Left colon (tissue), 2 donors: Measurements from ENCODE around the gene TMEM143. TPM values are rescaled to one million over a fixed set of nuclear protein-coding genes. Genes with fewer than 3 reads are reported as not detected.
A peak's percentile ranks its signal among the peaks of the same experiment; 100 is the strongest.

ENCODE experiments used
- ATAC-seq: fragments of 200-7000 bp; cut with Tn5 transposase; one replicate; pipeline ENCODE4 v1.9.1; 2020; ENCODE audit warnings: mild to moderate bottlenecking, moderate library complexity
- DNase-seq, 2 donors: peaks; one replicate each; pipeline ENCODE4 v3.0.0-alpha.2; 2020
- intact Hi-C, 2 donors: fragments of 100-400 bp; cut with DNase I in 1 of 2; cut with micrococcal nuclease in 1 of 2; formaldehyde crosslinking; loops; one replicate each; pipeline versions ENCODE4 v1.11.2 to v1.14.0; 2022; cut with DNase I, micrococcal nuclease
- total RNA-seq, 2 donors: library from RNA; stranded (reverse); fragmentation: NEBNext Ultra II Directional; extraction: Animal tissue kit (Norgen Biotek cat#: 25700); gene quantifications; one replicate each; pipeline ENCODE4 v1.2.1, GENCODE V29; 2021
- donor health status: DM: no; HTN: no; CAD: no.
- donor health status: DM: yes; HTN: yes; CAD: no.

Gene TMEM143
- total RNA-seq, 2 donors from 2014 or later, result 12.5 to 18.4 TPM

DNA sequence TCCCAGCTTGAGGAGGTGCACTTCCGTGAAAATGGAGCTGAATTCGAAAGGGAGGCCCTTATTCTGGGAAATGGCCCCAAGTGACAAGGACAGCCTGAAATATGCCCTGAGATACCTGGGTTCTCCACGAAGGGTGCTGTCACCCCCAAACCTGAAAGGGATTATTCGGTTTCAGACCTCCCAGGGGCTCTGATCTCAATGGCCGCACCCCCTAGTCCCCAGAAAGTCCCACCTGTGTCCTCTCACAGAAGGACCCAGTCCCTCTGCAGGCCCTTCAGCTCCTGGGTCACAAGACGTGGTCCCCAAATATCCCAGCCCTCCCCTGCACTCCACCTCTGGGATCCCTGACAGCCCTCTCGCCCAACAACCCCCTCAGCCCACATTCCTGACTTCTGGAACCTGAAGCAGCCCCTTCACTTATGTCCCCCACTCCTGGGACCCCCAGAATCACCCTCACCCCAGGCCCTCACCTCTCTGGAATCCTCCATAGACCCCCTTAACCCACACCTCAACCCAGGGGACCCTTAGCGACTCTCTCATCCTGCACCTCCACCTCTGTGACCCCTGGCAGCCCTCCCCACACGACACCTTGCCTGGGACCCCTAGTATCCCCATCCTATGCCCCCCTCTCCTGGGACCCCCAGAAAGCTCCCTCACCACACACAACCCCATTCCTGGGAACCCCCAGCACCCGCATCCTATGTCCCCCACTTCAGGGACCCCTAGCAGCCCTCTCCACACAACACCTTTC lies 1.0 kb upstream of the TMEM143 start:
- intact Hi-C loops, result no loop called here
- ATAC-seq, result no peak
- DNase-seq, result peak in 1 of 2 donors; percentile 45

DNA sequence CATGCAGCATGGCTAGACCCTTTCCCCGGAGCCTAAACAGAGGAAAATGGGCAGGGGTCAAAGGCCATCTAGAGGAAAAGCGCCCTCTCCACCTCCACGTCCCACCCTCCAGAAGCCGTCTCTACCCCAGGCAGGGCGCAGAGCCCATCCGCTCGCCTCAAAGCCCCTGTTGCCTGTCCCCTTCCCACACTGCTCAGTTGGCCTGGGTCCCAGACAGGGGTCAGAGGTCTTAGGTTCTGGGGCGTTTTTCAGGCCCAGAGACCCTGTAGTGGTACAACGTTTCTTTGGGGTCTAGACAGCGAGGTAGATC lies 285 bp downstream of the TMEM143 start:
- DNase-seq (peak in 1 of 2 donors; percentile 68), ATAC-seq (peak; percentile 28)
- intact Hi-C loops, result no loop called here

DNA sequence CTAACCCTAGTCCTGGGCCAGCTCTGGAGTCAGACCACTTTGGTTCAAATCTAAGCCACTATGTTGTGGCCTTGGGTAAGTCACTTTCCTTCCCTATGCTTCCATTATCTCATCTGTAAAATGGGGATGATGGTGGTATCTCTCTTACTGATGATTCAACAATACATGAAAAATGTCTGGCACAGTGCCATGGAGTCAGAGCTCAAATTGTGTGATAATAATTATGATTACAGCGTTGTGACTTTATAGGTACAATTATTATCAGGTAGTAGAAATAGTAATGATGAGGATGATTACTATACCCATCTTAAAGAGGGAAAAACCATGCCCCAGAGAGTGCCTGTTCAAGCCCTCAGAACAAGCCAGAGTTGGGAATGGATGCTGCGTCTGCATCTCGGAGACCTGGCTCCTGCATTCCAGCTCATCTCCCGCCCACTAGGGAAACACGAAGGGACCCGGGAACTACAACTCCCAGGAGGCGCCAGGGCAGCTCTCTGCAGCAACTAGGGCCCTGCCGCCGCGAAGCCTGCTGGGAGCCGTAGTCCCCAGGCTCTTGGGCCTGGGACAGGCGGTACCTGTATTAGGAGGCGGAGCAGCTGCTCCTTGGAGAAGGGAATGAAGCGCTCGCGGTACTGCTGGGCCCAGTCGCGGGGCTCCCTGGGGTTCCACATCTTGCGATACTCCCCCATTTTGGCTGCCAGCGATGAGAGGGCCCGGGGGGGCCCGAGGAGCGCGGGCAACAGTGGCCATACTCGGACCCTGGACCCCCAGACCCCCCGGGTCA lies 832 bp downstream of the TMEM143 start:
- intact Hi-C loops, result no loop called here
- DNase-seq (peak; percentile 96 to 98), ATAC-seq (peak; percentile 81)

DNA sequence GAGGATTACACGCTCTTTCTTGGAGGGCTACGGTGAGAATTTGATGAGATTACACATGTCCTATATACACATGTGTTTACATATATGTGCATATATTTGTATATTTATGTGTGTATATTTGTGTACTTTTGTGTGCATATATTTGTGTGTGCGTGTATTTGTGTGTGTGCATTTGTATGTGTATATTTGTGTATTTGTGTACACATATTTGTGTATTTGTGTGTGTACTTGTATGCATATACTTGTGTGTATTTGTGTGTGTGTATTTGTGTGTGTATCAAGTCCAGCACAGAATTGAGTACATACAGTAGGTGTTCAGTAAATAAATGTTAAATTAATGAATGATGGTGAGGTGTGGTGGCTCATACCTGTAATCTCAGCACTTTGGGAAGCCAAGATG lies 1.8 kb downstream of the TMEM143 start:
- intact Hi-C loops, result no loop called here
- ATAC-seq, result no peak
- no peak for DNase-seq

- DNase-seq (no peak), ATAC-seq (no peak)
- intact Hi-C loops, result no loop called here
These were observed 4.6 kb downstream of the TMEM143 start for GRCh38 chr19:48359123-48359522.

DNA sequence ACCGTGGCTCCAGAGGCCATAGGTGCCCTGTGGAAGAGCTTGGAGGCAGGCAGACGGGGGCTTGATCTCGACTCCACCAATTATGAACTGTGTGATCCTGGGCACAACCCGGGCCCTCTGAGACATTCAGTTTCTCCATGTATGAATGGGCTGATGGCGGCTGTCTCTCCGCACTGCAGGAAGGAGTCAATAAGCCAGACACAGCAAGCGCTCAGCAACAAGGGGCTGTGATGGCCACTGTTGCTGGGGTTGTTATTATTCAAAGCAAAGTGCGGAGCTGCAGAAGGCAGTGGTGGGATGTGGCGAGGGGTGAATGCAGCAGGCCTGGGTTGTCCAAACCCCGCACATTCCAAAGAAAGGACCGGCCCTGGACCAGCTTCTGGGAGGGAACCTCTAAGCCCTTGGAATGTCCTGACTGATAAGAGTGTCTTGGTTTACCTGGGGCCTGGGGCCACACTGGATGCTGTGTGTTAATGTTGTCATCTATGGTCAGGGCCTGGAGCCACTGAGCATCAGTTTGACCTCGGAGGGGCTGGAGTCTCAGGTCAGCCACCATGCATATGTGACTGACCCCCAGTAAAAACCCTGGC lies 8.3 kb downstream of the TMEM143 start:
- intact Hi-C loops, result no loop called here
- no peak for ATAC-seq

DNA sequence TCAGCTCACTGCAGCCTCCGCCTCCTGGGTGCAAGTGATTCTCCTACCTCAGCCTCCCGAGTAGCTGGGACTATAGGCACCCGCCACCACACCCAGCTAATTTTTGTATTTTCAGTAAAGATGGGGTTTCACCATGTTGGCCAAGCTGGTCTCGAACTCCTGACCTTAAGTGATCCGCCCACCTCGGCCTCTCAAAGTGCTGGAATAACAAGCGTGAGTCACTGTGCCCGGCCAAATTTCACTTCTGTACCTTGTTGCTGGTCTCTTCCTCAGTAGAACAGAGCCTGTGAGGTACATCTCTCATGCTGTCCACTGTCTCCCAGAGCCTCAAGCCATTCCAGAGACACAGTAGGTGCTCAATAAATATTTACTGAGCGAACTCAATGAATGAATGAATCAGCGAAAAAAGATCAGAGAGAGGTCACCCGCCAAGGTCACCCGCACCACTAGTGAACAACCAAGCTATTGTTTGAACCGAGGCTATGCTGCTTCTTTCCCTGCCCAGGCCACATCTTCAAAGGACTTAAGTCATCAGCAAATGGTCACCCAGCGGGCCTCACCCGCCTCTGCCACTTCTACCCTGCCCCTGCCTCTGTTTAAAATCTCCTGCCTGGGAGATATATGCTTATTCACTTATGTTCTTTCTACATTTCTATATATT lies 9.3 kb downstream of the TMEM143 start:
- DNase-seq (no peak), ATAC-seq (no peak)

More for the DNA sequence above, 8.3 kb downstream of the TMEM143 start:
- DNase-seq, result no peak

DNA sequence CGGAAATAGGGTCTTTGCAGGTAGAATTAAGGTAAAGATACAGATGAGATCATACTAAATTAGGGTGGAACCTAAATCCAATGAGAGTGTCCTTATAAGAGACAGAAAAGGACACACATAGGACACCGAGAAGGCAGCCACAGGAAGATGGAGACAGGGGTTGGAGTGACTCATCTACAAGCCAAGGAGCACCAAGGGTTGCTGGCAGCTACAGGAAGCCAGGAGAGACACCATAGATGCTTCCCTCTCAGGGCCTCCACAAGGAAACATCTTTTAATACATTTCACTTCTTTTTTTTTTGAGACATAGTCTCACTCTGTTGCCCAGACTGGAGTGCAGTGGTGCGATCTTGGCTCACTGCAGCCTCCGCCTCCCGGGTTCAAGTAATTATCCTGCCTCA lies 10.1 kb downstream of the TMEM143 start:
- intact Hi-C loops, result no loop called here
- DNase-seq (no peak), ATAC-seq (no peak)

More for the DNA sequence above, 9.3 kb downstream of the TMEM143 start:
- intact Hi-C loops, result no loop called here

GRCh38 chr19:48351341-48351752 lies 12.4 kb downstream of the TMEM143 start:
- peak; percentile 97 for ATAC-seq
- intact Hi-C loops, result no loop called here
- peak; percentile 70 to 85 for DNase-seq

- intact Hi-C loops, result no loop called here
- DNase-seq (no peak), ATAC-seq (no peak)
These were observed 12.9 kb downstream of the TMEM143 start for GRCh38 chr19:48350856-48351255.

DNA sequence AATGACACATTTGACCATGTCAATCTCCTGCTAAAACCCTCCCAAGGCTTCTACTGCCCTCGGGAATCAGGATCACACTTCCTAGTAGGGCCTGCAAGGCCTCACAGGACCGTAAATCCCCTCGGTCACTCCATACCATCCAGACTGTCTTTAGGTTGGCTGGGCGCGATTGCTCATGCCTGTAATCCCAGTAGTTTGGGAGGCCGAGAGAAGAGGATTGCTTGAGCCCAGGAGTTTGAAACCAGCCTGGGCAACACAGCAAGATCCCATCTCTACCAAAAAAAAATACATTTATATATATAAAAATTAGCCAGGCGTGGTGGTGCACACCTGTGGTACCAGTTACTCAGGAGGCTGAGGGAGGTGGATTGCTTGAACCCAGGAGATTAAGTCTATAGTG lies 15.0 kb downstream of the TMEM143 start:
- ATAC-seq, result no peak
- DNase-seq, result no peak
- intact Hi-C loops, result no loop called here

DNA sequence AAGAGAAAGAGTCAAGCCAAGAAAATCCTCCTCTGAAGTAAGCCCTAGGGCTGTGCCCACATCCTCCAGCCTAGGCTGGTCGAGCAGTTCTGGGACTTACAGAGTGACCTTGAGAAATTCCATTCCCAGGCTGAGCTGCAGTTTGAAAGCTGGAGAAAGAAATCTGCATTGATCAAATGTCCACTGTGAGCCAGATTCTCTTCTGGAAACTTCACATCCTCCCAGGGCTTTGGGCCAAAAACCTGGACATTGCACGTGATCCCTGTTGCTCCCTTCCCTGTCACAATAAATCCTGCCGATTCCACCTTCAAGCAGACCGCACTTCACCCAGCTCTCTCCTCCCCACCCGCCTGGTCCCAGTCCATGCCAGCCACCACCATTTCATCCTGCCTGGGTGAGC lies 15.7 kb downstream of the TMEM143 start:
- ATAC-seq (peak; percentile 14), DNase-seq (no peak)
- intact Hi-C loops, result no loop called here

DNA sequence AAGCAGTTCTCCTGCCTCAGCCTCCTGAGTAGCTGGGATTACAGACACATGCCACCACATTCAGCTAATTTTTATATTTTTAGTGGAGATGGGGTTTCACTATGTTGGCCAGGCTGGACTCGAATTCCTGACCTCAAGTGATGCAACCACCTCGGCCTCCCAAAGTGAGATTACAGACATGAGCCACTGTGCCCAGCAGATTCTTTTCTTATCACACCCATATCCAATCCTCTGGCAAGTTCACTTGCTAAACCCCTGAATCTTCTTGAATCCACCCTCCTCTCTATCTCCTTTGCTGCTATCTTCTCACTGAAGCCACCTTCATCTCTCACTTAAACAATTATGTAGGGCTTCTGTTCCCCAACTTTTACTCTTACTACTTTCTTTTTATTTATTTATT lies 17.5 kb downstream of the TMEM143 start:
- intact Hi-C loops, result no loop called here
- ATAC-seq, result no peak
- no peak for DNase-seq

DNA sequence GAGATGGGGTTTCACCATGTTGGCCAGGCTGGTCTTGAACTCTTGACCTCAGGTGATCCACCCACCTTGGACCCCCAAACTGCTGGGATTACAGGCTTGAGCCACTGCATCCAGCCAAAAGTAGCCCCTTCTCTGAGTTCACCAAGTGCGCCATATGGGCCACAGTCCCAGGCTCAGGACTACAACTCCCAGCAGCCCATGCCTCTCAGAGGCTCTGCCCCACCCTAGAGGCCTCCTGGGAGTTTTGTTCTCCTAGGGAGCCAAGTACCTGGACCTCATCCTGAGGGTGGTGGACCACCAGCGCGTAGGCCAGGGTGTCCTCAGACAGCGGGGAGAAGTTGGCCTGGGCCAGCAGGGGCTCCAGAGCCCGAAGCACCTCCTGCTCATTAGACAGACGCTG lies 18.8 kb downstream of the TMEM143 start:
- intact Hi-C loops, result no loop called here
- ATAC-seq, result peak; percentile 28
- DNase-seq, result no peak

GRCh38 chr19:48342841-48343540 lies 20.7 kb downstream of the TMEM143 start:
- intact Hi-C loops, result no loop called here
- ATAC-seq, result no peak
- DNase-seq, result no peak

- intact Hi-C loops, result no loop called here
- ATAC-seq (no peak), DNase-seq (no peak)
These were observed 21.4 kb downstream of the TMEM143 start for GRCh38 chr19:48342414-48342738.

DNA sequence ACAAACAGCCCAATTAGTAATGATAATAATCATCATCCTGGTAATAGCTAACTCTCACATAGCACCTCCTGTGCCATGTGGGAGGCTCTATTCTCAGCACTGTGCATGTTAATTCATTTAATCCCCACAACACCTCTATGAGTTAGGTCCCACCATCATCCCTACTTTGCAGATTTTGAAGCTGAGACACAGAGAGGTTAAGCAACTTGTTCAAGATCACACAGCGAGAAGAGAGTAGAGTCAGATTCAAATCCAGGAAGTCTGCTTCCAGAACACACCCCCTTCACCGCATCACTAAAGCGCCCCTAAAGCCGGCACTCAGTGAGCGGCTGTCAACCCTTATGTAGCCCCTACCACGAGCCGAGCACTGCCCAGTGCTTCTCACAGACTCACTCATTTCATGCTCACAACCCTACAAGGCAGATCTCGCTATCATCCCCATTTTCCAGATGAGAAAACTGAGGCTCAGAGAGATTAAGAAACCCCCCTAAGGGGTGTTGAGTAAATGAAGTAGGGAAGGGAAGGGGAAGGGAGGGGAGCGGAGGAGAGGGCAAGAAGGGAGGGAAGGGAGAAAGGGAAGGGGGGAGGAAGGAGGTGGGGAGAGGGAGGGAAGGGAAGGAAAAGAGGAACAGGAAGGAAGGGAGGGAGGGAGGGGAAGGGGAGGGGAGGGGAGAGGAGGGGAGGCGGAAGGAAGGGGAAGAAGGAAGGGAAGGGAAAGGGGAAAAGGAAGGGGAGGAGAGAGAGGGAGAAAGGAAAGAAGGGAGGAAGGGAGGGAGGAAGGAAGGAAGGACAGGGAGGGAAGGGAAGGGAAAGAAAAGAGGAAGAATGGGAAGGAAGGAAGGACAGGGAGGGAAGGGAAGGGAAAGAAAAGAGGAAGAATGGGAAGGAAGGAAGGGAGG lies 22.0 kb downstream of the TMEM143 start:
- intact Hi-C loops, result no loop called here
- no peak for ATAC-seq

GRCh38 chr19:48340995-48341394 lies 22.7 kb downstream of the TMEM143 start:
- intact Hi-C loops, result no loop called here
- ATAC-seq (no peak), DNase-seq (no peak)

More for the DNA sequence above, 22.0 kb downstream of the TMEM143 start:
- no peak for DNase-seq
